Measurements from ENCODE around the gene ANKS6. TPM values are rescaled to one million over a fixed set of nuclear protein-coding genes. Genes with fewer than 3 reads are reported as not detected.

The ANKS6 gene
- total RNA-seq, 1 donor from 2014 or later, result 25.8 TPM

GRCh38 chr9:98742325-98743280 lies 53.8 kb downstream of the ANKS6 start:
- H3K36me3 ChIP-seq (ENCODE audit: control insufficient read depth, insufficient read depth, low read length), result no peaks in the 10 kb centered on the region
- DNase-seq (ENCODE audit: low read depth), result no peak
- no peak overlapping the region for H3K4me3 ChIP-seq (ENCODE audit: low read depth, low read length)
- no peaks in the 10 kb centered on the region for H3K27me3 ChIP-seq (ENCODE audit: control insufficient read depth, insufficient read depth, low read length)
- no peak for TF ChIP-seq CTCF (IDR thresholded peaks at IDR 0.05; ENCODE audit: insufficient read depth, low read length, poor library complexity, severe bottlenecking)

- H3K36me3 ChIP-seq (ENCODE audit: control insufficient read depth, insufficient read depth, low read length), result no peaks in the 10 kb centered on the region
- no peak overlapping the region for H3K4me3 ChIP-seq (ENCODE audit: low read depth, low read length)
- DNase-seq (ENCODE audit: low read depth), result no peak
- H3K27me3 ChIP-seq (ENCODE audit: control insufficient read depth, insufficient read depth, low read length), result no peaks in the 10 kb centered on the region
- no peak for TF ChIP-seq CTCF (IDR thresholded peaks at IDR 0.05; ENCODE audit: insufficient read depth, low read length, poor library complexity, severe bottlenecking)
These were observed 56.0 kb downstream of the ANKS6 start for GRCh38 chr9:98740226-98740881.

GRCh38 chr9:98738741-98739140 lies 57.6 kb downstream of the ANKS6 start:
- TF ChIP-seq CTCF (IDR thresholded peaks at IDR 0.05; ENCODE audit: insufficient read depth, low read length, poor library complexity, severe bottlenecking), result no peak
- no peak overlapping the region for H3K4me3 ChIP-seq (ENCODE audit: low read depth, low read length)
- H3K27me3 ChIP-seq (ENCODE audit: control insufficient read depth, insufficient read depth, low read length), result no peaks in the 10 kb centered on the region
- DNase-seq (ENCODE audit: low read depth), result no peak
- H3K36me3 ChIP-seq (ENCODE audit: control insufficient read depth, insufficient read depth, low read length), result no peaks in the 10 kb centered on the region

- Histone ChIP-seq H3K4me3 (ENCODE audit: low read depth, low read length) (no peak overlapping the region), H3K27me3 (ENCODE audit: control insufficient read depth, insufficient read depth, low read length) (no peaks in the 10 kb centered on the region), H3K36me3 (ENCODE audit: control insufficient read depth, insufficient read depth, low read length) (no peaks in the 10 kb centered on the region)
- no peak for DNase-seq (ENCODE audit: low read depth)
- no peak for TF ChIP-seq CTCF (IDR thresholded peaks at IDR 0.05; ENCODE audit: insufficient read depth, low read length, poor library complexity, severe bottlenecking)
These were observed 60.1 kb downstream of the ANKS6 start for GRCh38 chr9:98736226-98736625.

- no peak overlapping the region for H3K4me3 ChIP-seq (ENCODE audit: low read depth, low read length)
- no peak for DNase-seq (ENCODE audit: low read depth)
- no peaks in the 10 kb centered on the region for H3K36me3 ChIP-seq (ENCODE audit: control insufficient read depth, insufficient read depth, low read length)
- H3K27me3 ChIP-seq (ENCODE audit: control insufficient read depth, insufficient read depth, low read length), result peaks cover under 1% of the 10 kb centered on the region
- TF ChIP-seq CTCF (IDR thresholded peaks at IDR 0.05; ENCODE audit: insufficient read depth, low read length, poor library complexity, severe bottlenecking), result no peak
These were observed 63.6 kb downstream of the ANKS6 start for GRCh38 chr9:98732801-98733200.

Data from kidney epithelial cell (primary cell).